ENCODE results near the gene COA8.

Gene COA8

GRCh38 chr14:103546652-103547454 lies 15.9 kb upstream of the COA8 start:
- Histone ChIP-seq H3K27ac (ENCODE audit: low read depth, low read length) (no peak overlapping the region), H3K4me3 (ENCODE audit: low read depth, low read length) (no peak overlapping the region), H2AFZ (ENCODE audit: low read length, unreplicated experiment) (no peak overlapping the region), H3K79me2 (ENCODE audit: control insufficient read depth, insufficient read depth, low read length, unreplicated experiment) (peaks cover 4% of the 10 kb centered on the region), H3K27me3 (ENCODE audit: insufficient read depth, low read length) (no peaks in the 10 kb centered on the region), H3K4me1 (ENCODE audit: control insufficient read depth, insufficient read depth, low read length, unreplicated experiment) (peaks cover 29% of the 10 kb centered on the region), H3K36me3 (ENCODE audit: insufficient read depth, low read length) (no peaks in the 10 kb centered on the region)

DNA sequence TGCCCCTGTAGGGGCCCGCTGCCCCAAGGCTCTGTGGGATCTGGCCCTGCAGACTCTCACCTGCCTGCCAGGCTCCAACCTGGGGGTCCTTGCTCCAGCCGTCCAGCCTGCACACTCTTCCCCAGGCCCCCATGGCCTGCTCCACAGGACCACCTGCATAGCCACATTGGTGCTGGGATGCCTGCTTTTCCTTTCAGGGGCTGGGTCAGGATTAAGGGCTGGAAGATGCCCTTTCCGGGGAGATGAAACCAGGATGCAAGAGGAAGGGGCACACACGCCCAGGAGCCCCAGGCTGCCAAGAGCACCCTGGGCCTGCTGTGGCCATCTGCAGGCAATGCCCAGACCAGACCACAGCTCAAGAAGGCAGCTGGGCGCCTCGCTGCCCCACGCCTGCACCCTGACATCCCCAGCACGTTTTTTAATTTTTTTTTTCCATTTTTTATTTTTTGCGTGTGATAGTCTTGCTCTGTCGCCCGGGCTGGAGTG lies 15.3 kb upstream of the COA8 start:
- peaks cover 29% of the 10 kb centered on the region for H3K4me1 ChIP-seq (ENCODE audit: control insufficient read depth, insufficient read depth, low read length, unreplicated experiment)
- H2AFZ ChIP-seq (ENCODE audit: low read length, unreplicated experiment): no peak overlapping the region
- no peak overlapping the region for H3K27ac ChIP-seq (ENCODE audit: low read depth, low read length)
- H3K4me3 ChIP-seq (ENCODE audit: low read depth, low read length): no peak overlapping the region
- no peaks in the 10 kb centered on the region for H3K36me3 ChIP-seq (ENCODE audit: insufficient read depth, low read length)
- H3K79me2 ChIP-seq (ENCODE audit: control insufficient read depth, insufficient read depth, low read length, unreplicated experiment): peaks cover 4% of the 10 kb centered on the region
- no peaks in the 10 kb centered on the region for H3K27me3 ChIP-seq (ENCODE audit: insufficient read depth, low read length)

DNA sequence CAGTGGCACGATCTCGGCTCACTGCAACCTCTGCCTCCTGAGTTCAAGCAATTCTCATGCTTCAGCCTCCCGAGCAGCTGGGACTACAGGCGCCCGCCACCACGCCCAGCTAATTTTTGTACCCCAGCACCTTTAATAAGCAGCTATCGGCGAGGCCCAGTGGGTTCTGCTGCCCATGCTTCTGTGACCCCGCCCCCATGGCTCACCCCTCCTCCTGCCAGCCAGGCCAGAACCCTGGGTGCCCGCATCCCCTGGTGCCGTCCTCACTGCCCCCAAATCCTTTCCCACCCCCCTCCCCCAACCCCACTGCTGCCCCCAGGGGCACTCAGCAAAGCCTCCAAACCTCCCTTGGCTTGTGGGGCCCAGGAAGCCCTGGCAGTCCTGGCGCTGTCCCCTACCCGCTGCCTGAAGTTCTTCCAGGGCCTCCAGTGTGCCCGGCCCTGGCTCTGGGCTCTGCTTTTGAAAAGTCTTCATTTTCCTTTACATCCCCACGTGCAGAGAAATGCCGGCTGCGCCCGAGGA lies 14.8 kb upstream of the COA8 start:
- Histone ChIP-seq H3K36me3 (ENCODE audit: insufficient read depth, low read length) (no peaks in the 10 kb centered on the region), H2AFZ (ENCODE audit: low read length, unreplicated experiment) (no peak overlapping the region), H3K79me2 (ENCODE audit: control insufficient read depth, insufficient read depth, low read length, unreplicated experiment) (peaks cover 4% of the 10 kb centered on the region), H3K4me1 (ENCODE audit: control insufficient read depth, insufficient read depth, low read length, unreplicated experiment) (peaks cover 28% of the 10 kb centered on the region), H3K4me3 (ENCODE audit: low read depth, low read length) (no peak overlapping the region), H3K27me3 (ENCODE audit: insufficient read depth, low read length) (no peaks in the 10 kb centered on the region), H3K27ac (ENCODE audit: low read depth, low read length) (no peak overlapping the region)

- Histone ChIP-seq H3K4me1 (ENCODE audit: control insufficient read depth, insufficient read depth, low read length, unreplicated experiment) (peaks cover 26% of the 10 kb centered on the region), H3K27me3 (ENCODE audit: insufficient read depth, low read length) (no peaks in the 10 kb centered on the region), H3K79me2 (ENCODE audit: control insufficient read depth, insufficient read depth, low read length, unreplicated experiment) (peaks cover 4% of the 10 kb centered on the region), H3K4me3 (ENCODE audit: low read depth, low read length) (no peak overlapping the region), H3K36me3 (ENCODE audit: insufficient read depth, low read length) (no peaks in the 10 kb centered on the region), H2AFZ (ENCODE audit: low read length, unreplicated experiment) (no peak overlapping the region), H3K27ac (ENCODE audit: low read depth, low read length) (no peak overlapping the region)
These were observed 14.1 kb upstream of the COA8 start for GRCh38 chr14:103548463-103549351.

DNA sequence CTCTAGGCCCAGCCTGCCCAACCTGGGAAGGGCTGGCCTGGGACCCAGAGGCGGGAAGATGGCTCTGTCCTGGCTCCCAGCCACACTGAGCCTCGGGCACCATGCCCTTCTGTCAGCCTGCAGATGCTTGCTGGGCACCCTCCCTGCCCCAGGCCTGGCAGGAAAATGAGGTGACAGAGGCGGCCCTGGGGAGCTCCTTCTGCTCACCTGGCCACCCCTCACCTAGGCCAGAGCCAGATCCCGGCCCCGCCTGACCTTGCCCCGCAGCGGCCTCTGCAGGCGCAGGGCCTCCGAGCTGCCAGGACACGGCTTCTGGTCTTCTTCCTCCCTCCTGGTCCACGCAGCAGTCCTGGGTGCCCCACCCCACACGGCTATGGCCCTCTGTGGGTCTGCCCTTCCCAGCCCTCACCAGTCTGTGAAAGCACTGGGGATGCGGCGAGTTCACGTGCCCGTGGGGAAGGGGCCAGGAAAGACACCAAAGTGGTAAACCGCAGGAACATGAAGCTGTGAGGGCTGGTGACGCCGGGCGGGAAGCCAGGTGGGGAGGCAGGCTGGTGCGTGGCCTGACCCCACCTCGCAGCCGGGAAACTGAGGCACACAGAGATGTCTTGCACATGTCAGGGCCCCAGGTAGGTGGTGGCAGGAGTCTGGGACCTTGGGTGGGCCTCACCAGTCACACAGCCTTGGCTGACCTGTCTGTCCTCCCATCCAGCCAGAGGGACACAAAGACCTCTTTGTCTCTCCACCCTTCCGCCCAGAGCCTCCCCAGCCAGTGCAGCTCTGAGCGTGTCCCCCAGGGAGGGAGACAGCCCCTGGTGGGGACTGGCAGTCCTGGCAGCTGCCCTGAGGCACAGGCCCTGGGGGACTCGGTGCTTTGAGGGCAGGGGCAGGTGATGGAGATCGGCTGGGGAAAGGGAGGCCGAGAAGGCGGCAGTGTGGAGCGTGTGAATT lies 13.1 kb upstream of the COA8 start:
- Histone ChIP-seq H3K4me1 (ENCODE audit: control insufficient read depth, insufficient read depth, low read length, unreplicated experiment) (peaks cover 26% of the 10 kb centered on the region), H3K36me3 (ENCODE audit: insufficient read depth, low read length) (no peaks in the 10 kb centered on the region), H3K4me3 (ENCODE audit: low read depth, low read length) (no peak overlapping the region), H3K27me3 (ENCODE audit: insufficient read depth, low read length) (no peaks in the 10 kb centered on the region), H3K27ac (ENCODE audit: low read depth, low read length) (no peak overlapping the region), H3K79me2 (ENCODE audit: control insufficient read depth, insufficient read depth, low read length, unreplicated experiment) (peaks cover 4% of the 10 kb centered on the region), H2AFZ (ENCODE audit: low read length, unreplicated experiment) (no peak overlapping the region)

DNA sequence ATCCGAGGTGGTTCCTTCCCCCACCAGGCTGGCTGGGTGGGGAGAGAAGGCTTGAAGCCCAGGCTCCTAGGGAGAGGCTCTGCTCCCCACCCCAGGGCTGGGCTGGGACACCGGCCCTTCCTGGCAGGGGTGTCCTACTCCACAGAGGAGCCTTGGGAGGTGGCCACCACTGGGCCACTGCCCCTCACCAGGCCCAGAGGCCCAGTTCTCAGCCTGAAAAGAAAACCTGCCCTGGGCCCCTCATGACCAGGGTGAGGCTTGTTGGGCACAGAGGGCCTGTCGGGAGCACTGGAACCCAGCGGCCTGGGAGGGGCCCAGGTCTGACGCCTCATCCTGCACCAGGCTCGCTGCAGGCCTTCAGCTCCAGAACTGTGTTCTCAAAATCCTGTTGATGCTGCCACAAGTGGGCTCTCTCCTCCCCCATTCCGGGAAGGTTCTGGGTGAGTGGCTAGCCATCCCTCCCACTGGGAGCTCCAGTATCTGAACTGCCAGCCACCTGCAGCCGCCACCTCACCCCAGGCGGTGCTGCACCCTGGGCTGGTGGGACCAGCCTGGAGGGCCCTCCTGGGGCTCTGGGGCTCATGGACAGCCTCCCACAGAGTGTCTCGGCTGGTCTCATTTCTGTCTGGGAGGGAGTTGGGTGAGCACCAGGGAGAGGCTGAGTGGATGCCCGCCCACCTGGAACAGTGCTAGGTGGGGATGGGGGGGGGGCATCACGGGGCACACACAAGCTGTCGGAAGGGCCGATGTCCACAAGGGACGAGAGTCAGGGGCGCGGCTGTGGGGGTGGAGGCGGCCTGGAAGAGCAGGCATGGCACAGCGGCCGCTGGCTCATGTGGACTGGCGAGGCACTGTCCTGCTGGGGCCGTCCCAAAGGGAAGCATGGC lies 12.1 kb upstream of the COA8 start:
- Histone ChIP-seq H3K27ac (ENCODE audit: low read depth, low read length) (peak overlapping the region; percentile 40), H2AFZ (ENCODE audit: low read length, unreplicated experiment) (no peak overlapping the region), H3K79me2 (ENCODE audit: control insufficient read depth, insufficient read depth, low read length, unreplicated experiment) (peaks cover 4% of the 10 kb centered on the region), H3K27me3 (ENCODE audit: insufficient read depth, low read length) (no peaks in the 10 kb centered on the region), H3K4me3 (ENCODE audit: low read depth, low read length) (no peak overlapping the region), H3K36me3 (ENCODE audit: insufficient read depth, low read length) (no peaks in the 10 kb centered on the region), H3K4me1 (ENCODE audit: control insufficient read depth, insufficient read depth, low read length, unreplicated experiment) (peaks cover 26% of the 10 kb centered on the region)

GRCh38 chr14:103551338-103551762 lies 11.4 kb upstream of the COA8 start:
- Histone ChIP-seq H3K27me3 (ENCODE audit: insufficient read depth, low read length) (no peaks in the 10 kb centered on the region), H2AFZ (ENCODE audit: low read length, unreplicated experiment) (no peak overlapping the region), H3K4me3 (ENCODE audit: low read depth, low read length) (0 out of 2 replicates have a peak overlapping the region, but pooled peaks have one; percentile 4), H3K27ac (ENCODE audit: low read depth, low read length) (peak overlapping the region; percentile 40), H3K79me2 (ENCODE audit: control insufficient read depth, insufficient read depth, low read length, unreplicated experiment) (peaks cover 8% of the 10 kb centered on the region), H3K36me3 (ENCODE audit: insufficient read depth, low read length) (no peaks in the 10 kb centered on the region), H3K4me1 (ENCODE audit: control insufficient read depth, insufficient read depth, low read length, unreplicated experiment) (peaks cover 26% of the 10 kb centered on the region)

DNA sequence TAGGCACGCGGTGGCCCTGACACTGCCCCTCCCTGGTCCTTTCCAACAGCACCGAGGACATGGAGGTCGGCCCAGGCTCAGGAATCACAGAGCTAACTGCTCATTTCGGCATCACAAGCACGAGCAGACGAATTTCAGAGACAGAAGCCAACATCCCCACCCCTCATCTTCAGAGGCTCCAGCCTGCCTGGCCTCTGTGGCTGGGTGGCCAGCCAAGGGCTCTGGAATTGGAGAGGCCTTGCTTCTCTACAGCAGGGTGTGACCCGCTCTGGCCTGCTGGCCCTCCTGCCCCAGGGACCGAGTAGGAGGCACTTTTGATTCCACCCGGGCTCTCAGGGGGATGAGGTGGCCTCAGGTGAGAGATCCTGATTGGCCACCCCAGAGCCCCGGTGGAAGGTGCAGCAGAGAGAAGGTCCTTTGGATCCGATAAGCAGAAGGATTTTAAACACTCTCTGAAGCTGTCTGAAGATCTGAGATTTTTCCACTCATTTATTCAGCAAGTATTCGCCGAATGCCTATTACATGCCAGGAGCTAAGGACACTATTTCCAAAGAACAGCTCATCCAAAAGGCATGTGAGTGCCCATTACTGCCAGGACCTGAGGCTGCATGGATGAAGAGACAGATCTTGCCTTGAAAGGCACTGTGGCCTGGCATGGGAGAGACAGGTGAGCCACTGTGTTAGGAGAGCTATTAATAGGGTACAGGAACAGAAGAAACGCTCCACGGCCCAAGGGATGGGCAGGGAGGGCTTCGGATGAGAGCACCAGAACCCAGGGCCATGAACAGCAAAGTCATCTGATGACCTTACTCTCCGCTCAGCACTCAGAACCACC lies 10.5 kb upstream of the COA8 start:
- peak overlapping the region; percentile 40 for H3K27ac ChIP-seq (ENCODE audit: low read depth, low read length)

DNA sequence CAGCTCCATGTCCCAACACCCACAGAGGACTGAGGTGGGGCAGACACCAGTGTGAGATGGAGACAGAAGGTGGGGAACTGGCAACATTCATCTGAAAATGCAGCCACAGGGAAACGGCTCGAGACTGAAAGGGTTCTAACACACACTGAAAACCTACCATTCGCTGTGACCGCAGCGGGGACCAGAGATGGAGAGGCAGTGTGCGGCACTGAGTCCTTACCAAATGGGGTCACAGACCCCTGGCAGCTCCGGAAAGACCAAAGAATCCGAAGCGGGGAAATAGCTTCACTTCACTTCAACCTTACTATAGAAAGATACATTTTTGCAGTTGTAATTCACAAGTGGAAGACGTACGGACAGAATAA lies 9.9 kb upstream of the COA8 start:
- H3K27me3 ChIP-seq (ENCODE audit: insufficient read depth, low read length): no peaks in the 10 kb centered on the region
- peaks cover 34% of the 10 kb centered on the region for H3K4me1 ChIP-seq (ENCODE audit: control insufficient read depth, insufficient read depth, low read length, unreplicated experiment)
- H3K36me3 ChIP-seq (ENCODE audit: insufficient read depth, low read length): no peaks in the 10 kb centered on the region
- H2AFZ ChIP-seq (ENCODE audit: low read length, unreplicated experiment): no peak overlapping the region
- no peak overlapping the region for H3K4me3 ChIP-seq (ENCODE audit: low read depth, low read length)
- H3K79me2 ChIP-seq (ENCODE audit: control insufficient read depth, insufficient read depth, low read length, unreplicated experiment): peaks cover 19% of the 10 kb centered on the region
- H3K27ac ChIP-seq (ENCODE audit: low read depth, low read length): peak overlapping the region; percentile 40; the same call in 1 of the 2 replicates

More for the DNA sequence above, 10.5 kb upstream of the COA8 start:
- H3K4me3 ChIP-seq (ENCODE audit: low read depth, low read length): peak overlapping the region; percentile 45
- no peaks in the 10 kb centered on the region for H3K36me3 ChIP-seq (ENCODE audit: insufficient read depth, low read length)
- no peak overlapping the region for H2AFZ ChIP-seq (ENCODE audit: low read length, unreplicated experiment)
- H3K4me1 ChIP-seq (ENCODE audit: control insufficient read depth, insufficient read depth, low read length, unreplicated experiment): peaks cover 28% of the 10 kb centered on the region
- H3K27me3 ChIP-seq (ENCODE audit: insufficient read depth, low read length): no peaks in the 10 kb centered on the region
- H3K79me2 ChIP-seq (ENCODE audit: control insufficient read depth, insufficient read depth, low read length, unreplicated experiment): peaks cover 14% of the 10 kb centered on the region

All from ACC112 (cell line).